ENCODE measurements around the gene PRR23E.

Gene PRR23E

GRCh38 chr3:127210654-127210943, 17.7 kb downstream of the PRR23E start:
- DNase-seq: no peak

GRCh38 chr3:127211118-127212060, 18.5 kb downstream of the PRR23E start:
- DNase-seq: no peak

GRCh38 chr3:127212231-127212630, 19.3 kb downstream of the PRR23E start:
- DNase-seq: no peak

- no peak for DNase-seq
Measured at GRCh38 chr3:127212711-127213110, 19.8 kb downstream of the PRR23E start.

- no peak for DNase-seq
Measured at GRCh38 chr3:127213381-127213918, 20.5 kb downstream of the PRR23E start.

- no peak for DNase-seq
Measured at GRCh38 chr3:127214975-127215374, 22.0 kb downstream of the PRR23E start.

GRCh38 chr3:127215714-127216414, 22.9 kb downstream of the PRR23E start:
- DNase-seq: no peak

- no peak for DNase-seq
Measured at GRCh38 chr3:127216415-127217261, 23.7 kb downstream of the PRR23E start.

- DNase-seq: no peak
Measured at GRCh38 chr3:127217596-127218453, 24.9 kb downstream of the PRR23E start.

- DNase-seq: no peak
Measured at GRCh38 chr3:127218454-127218922, 25.6 kb downstream of the PRR23E start.

- no peak for DNase-seq
Measured at GRCh38 chr3:127220497-127220896, 27.6 kb downstream of the PRR23E start.

- no peak for DNase-seq
Measured at GRCh38 chr3:127221037-127221436, 28.1 kb downstream of the PRR23E start.

- no peak for DNase-seq
Measured at GRCh38 chr3:127221446-127222035, 28.6 kb downstream of the PRR23E start.

GRCh38 chr3:127222163-127222562, 29.2 kb downstream of the PRR23E start:
- DNase-seq: no peak

GRCh38 chr3:127222664-127223063, 29.7 kb downstream of the PRR23E start:
- DNase-seq: no peak

GRCh38 chr3:127224118-127224517, 31.2 kb downstream of the PRR23E start:
- DNase-seq: no peak

- DNase-seq: no peak
Measured at GRCh38 chr3:127226457-127226856, 33.5 kb downstream of the PRR23E start.

- DNase-seq: no peak
Measured at GRCh38 chr3:127226946-127227842, 34.3 kb downstream of the PRR23E start.

- DNase-seq: no peak
Measured at GRCh38 chr3:127228866-127229265, 35.9 kb downstream of the PRR23E start.

- DNase-seq: no peak
Measured at GRCh38 chr3:127233371-127233770, 40.4 kb downstream of the PRR23E start.

All from midbrain (tissue), 1 donor.